Peyer's patch (tissue), 4 donors: ENCODE results near the gene MCOLN1.

Experiments
- CTCF ChIP-seq, 6 experiments: fragments of 450-650 bp in 4 of 6; fragments of 200-600 bp in 2 of 6; sonication (generic) in 1 of 6; IDR thresholded peaks; one replicate each; pipeline ENCODE4 v1.5.1; 2017 to 2019; ENCODE audit warnings: antibody characterized with exemption in 6 of 6, mild to moderate bottlenecking in 3 of 6, moderate library complexity in 1 of 6
- POLR2A ChIP-seq, 2 donors: fragments of 450-650 bp; IDR thresholded peaks; one replicate each; pipeline ENCODE4 v1.5.1; 2017; ENCODE audit warnings: antibody characterized with exemption in 2 of 2, mild to moderate bottlenecking in 2 of 2, moderate library complexity in 2 of 2

GRCh38 chr19:7575434-7576040 is 53.1 kb downstream of the MCOLN1 start:
- TF ChIP-seq CTCF (IDR thresholded peaks at IDR 0.05) (no peak), POLR2A (IDR thresholded peaks at IDR 0.05) (no peak)
